NOMO-1 (cell line): ENCODE data around the gene ZNF672.
"Not testable (repeated sequence)": the region's sequence is repeated elsewhere in the genome, so short reads cannot be mapped to it uniquely, and the experiment has no call there.

Experiments
- DNase-seq, 2 experiments: peaks; one replicate each; lab custom pipeline; 2025; ENCODE audit not compliant: unreplicated experiment in 2 of 2; lab: John Stamatoyannopoulos, UW

ZNF672 gene

DNA sequence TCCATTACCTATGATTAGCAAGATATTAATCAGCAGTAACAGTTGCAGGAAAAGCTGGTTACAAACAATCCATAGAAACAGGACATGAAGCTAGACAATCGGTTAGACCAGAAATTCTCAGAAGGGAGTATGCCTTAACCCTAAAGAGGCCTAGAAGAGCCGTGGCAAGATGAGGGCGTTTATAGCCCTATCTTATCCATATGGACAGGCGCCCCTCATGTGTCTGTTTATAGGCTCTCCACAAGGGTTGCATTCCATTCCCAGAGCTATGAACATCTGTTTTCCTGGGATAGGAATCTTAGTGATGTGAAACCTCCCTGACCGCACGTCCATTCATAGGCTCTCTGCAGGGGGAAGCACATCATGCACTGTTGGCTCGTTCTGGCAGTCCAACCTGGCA lies 44.4 kb downstream of the ZNF672 start:
- not testable (repeated sequence) for DNase-seq

DNA sequence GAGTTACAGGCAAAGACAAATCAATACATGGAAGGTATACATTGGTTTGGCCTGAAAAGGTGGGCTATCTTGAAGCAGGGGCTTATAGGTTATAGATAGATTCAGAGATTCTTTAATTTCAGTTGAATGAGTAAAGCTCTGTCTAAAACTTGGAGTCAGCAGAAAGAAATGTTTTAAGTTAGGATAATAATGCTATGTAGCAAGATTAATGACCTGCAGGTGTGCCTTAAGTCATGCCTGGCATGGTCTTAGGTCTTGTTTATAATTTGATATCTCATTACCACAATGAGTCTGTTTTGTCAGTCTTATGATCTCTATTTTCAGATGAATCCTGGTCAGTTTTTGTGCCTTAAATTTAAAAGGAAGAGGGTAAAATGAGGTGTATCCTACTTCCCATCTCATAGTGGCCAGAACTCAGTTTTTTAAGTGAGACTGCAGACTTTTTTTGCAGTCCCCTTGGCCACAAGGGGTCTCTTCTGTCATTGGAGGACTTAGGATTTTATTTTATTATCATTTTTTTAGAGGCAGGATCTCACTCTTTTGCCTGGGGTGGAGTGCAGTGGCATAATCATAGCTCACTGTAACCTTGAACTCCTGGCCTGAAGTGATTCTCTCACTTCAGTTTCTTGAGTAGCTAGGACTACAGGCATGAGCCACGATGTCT lies 46.7 kb downstream of the ZNF672 start:
- DNase-seq, result no peak

DNA sequence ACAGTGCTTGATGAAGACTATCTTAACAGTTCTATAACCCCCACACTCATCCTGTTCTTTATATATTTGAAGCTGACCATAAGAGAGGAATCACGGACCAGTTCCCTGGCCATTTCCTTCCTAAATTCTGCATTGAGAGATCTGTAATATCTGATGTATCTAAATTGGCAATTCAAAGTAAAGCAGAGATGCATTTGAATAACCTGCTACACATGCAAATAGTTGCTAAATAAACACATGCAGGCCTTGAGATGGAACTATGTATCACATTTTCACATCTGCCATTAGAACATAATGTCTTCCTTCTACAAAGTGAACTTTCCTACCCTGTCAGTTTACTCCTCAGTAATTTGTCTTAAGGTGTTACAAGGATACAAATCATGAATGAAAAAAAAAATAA lies 47.6 kb downstream of the ZNF672 start:
- DNase-seq, result no peak

DNA sequence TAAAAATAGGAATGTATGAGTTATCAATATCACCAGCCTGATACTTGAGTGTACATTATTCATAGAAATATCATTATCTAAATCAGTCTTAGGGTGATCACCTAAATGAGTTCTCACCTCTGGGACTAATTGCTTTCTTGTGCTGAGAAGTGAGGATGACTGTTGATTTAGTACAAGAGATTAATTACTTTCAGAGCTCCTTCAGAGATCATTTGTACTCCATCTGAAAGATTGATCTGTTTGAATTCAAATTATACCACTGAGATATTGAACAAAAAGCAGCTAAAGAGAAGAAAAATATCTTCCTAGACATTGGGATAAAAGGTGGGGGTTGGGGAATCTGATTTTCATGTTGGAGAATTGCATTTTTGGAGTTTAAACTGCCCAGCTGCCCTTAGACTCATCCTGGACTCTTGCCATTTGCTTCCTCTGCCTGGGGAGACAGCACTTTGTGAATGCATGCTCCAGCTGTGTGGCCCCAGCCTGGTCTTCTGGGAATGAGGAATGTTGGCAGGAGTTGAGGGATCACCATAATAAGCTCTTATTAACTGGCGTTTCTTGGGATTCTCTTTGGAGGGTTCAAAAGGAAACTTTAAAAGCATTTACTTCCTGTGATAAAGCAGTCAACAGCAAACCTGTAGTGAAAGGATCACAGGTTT lies 48.3 kb downstream of the ZNF672 start:
- DNase-seq, result no peak

DNA sequence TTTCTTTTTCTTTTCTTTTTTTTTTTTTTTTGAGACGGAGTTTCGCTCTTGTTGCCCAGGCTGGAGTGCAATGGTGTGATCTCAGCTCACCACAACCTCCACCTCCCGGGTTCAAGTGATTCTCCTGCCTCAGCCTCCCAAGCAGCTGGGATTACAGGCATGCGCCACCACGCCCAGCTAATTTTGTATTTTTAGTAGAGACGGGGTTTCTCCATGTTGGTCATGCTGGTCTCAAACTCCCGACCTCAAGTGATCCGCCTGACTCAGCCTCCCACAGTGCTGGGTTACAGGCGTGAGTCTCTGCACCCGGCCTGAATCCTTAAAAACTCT lies 51.9 kb downstream of the ZNF672 start:
- DNase-seq, result not testable (repeated sequence)

DNA sequence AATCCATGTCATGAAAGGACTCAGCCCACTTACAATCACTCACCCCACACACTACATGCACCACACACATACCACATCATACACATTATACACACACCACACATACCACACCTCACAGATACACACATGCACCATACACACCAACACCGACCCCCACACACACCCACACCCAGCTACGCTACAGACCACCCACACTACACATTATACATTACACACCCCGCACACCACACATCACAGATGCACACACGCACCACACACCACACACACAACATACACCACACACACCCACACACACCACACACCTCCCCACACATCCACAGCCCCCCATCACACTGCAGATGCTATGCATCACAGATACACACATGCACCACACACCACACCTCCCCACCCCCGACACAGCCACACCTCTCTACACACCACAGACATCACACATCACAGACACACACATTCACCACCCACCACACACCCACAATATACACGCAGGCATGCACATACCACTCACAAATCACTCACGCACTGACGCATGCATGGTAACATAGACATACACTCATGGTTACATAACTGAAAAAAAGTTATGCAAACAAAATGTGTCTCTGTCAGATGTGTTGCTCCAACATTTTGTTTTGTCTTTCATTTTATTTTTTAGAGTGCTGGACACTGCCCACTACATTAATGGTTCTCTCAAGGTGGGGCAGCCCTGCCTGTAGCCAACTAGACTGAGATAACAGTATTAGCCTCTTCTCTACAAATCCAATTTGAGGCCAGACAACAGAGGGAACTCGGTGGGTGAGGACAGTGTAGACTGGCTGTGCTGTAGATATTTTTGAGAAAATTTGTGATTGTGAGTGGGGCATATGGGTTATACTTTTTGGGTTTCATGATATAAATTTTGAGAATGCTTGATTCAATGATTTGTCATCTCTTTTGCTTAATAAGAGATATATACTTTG lies 52.8 kb downstream of the ZNF672 start:
- no peak for DNase-seq

DNA sequence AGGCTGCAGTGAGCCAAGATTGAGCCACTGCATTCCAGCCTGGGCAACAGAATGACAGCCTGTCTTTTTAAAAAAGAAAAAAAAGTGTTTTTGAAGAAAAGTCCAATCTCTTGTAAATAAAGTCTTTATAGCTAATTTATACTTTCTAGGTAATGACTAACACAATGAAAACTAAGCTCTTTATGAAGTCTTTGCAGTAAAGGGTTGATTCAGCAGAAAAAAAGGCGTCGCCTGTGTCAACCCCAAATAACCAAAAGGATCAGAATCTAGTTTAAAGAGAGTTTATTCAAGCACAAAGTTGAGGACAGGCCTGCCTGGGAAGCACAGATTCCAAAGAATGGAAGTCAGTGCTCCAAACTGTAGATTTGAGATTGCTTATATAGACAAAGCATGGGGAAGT lies 53.7 kb downstream of the ZNF672 start:
- DNase-seq, result no peak

DNA sequence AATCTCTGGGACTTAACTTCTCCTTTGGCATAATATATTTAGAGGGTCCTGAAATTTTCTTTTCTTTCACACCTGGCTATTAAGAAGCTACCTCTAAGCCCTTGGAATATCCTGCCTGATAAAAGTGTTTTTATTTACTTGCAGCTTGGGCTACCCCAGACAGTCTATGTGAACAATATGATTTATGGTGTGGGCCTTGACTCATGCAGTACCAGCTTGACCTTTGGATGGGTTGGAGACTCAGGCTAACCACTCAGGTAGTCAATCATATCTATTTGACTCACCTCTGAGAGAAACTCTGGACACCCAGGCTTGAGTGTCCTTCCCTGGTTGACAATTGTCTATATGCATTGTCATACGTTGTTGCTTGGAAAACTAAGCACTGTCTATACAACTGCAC lies 54.6 kb downstream of the ZNF672 start:
- DNase-seq, result no peak

DNA sequence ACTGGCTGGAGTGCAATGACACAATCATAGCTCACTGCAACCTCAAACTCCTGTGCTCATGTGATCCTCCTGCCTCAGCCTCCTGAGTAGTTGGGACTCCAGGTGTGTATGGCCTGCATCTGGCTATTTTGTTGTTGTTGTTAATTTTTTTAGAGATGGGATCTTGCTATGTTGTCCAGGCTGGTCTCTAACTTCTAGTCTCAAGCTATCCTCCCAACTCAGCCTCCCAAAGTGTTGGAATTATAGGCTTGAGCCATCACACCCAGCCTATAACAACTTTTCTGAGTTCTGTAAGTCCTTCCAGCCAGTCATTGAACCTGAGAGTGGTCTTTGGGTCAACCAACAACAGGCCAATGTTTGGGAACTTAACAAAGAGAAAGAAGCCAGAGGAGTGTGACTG lies 56.8 kb downstream of the ZNF672 start:
- no peak for DNase-seq

DNA sequence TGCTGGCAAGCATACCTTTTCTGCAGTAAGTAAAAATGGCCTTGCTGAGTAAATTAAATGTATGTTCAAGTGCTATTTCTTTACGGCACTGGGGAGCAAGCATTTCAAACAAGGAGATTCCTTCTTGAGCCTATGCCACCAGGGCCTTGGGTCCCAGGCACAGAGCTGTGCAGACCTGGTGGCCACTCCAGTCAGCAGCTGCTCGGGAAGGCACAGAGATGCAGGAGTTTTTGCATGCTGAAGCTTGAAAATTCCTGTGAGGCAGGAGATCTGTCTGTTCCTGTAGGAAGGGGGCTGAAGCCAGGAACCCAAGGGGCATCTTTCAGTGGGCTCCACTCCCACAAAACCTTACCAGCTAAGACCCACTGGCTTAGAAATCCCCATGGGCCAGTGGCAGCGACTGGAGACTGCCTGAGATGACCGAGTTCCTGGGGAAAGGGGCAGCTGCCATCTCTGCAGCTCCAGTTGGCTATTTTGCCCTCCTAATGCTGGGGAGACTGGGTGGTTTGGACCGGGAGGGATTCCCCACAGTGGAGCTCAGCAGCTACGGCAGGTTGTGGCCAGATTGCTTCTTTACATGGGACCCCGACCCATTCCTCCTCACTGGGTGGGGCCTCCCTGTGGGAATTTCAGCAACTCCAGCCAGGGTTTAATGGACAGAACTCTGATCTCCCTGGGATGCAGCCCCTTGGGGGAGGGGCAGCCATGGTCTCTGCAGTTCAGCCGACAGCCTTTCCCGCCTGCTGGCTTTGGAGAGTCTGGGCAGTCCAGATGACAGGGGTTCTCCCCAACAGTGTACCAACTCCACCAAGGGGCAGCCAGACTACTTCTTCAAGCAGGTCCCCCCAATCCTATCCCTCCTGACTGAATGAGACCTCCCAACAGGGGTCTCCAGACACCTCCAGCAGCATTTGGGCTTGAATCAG lies 59.7 kb downstream of the ZNF672 start:
- no peak for DNase-seq
